Measurements from ENCODE around the gene IL1RL1.

IL1RL1 gene

DNA sequence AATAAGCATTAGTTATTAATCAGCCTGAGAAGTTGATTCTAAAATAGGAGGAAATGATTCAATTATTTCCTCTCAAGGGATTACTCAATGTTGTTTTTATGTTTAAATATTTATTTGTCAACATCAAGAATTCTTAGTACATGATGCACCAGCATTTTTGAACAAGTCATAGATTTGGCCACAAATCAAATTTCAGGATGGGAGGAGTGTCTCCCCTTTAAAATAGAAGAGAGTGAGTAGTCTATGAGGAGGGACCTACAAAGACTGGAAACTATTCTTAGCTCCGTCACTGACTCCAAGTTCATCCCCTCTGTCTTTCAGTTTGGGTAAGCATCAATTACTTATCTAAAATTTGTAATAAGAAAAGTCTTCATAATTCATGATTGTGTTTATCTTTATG lies 25.6 kb downstream of the IL1RL1 start:
- DNase-seq (ENCODE audit: low read depth) = no peak

DNA sequence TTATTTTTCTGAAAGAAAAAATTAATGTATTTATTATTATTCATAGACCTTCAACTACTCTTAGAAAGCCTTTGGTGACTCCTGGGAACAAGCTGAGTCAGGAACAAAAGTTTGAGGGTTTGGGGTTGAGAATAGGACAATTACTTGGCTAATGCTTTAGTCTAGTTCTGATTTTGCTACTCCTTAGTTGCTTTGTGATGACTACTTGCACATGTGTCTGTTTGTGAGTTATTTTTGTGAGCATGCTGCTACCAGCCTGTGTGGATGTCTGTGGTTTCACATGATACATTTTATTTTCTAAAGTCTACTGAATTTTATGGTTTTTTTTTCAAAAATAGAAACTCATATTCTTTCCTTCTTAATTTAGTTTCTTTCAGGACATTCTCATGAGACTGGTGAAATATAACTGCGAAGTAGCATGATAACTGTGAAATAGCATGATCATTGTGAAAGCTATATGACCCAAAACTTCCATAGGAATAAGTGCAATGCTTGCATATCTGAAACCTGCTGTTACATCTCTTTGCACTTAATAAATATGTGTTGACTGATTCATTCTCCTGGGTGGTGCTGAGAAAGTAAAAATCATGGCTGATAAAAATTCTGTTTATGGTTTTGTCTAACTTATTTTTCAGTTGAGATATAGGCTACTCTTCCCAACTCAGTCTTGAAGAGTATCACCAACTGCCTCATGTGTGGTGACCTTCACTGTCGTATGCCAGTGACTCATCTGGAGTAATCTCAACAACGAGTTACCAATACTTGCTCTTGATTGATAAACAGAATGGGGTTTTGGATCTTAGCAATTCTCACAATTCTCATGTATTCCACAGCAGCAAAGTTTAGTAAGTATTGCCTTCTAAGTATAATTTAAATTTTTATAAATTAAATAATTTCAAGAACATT lies 26.4 kb downstream of the IL1RL1 start:
- no peak for DNase-seq (ENCODE audit: low read depth)

DNA sequence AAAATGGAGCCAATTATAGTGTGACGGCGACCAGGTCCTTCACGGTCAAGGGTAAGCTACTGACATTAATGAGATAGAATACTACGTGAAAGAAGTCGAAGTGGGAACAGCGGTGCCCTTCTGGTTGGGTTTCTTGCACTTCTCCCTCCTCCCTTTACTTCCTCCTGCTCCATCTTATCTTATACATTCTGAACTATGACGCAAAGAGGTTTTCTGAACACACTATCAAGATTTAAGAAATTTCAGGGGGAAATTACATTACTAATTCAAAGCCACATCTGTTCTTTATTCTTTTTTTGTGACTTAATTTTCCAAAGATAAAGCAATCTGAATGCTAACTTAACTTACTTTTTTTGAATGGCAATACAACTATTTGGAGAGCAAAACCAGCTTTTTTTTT lies 29.4 kb downstream of the IL1RL1 start:
- DNase-seq (ENCODE audit: low read depth) = no peak

DNA sequence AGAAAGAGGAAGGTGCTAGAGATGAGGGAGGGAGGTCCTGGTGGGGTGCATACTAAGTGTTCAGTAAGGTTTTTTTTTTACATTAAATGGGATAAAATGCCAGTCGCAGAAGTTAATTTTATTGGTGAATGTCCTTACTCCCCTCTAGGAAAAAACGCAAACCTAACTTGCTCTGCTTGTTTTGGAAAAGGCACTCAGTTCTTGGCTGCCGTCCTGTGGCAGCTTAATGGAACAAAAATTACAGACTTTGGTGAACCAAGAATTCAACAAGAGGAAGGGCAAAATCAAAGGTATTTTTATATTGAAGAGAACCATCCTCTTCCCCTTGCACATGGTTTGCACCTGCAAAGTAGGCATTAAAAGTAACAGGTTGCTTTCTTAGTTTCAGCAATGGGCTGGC lies 31.5 kb downstream of the IL1RL1 start:
- DNase-seq (ENCODE audit: low read depth) = no peak

DNA sequence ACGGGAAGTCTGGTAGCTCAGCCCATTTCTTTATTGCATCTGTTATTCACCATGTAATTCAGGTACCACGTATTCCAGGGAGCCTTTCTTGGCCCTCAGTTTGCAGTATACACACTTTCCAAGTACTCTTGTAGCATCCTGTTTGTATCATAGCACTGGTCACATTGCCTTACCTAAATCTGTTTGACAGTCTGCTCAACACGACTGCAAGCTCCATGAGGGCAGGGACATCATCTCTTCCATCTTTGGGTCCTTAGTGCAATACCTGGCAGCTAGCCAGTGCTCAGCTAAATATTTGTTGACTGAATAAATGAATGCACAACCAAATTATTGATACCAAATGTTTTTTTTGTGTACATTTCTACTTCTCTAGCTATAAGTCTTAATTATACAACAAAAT lies 33.0 kb downstream of the IL1RL1 start:
- DNase-seq (ENCODE audit: low read depth) = no peak

DNA sequence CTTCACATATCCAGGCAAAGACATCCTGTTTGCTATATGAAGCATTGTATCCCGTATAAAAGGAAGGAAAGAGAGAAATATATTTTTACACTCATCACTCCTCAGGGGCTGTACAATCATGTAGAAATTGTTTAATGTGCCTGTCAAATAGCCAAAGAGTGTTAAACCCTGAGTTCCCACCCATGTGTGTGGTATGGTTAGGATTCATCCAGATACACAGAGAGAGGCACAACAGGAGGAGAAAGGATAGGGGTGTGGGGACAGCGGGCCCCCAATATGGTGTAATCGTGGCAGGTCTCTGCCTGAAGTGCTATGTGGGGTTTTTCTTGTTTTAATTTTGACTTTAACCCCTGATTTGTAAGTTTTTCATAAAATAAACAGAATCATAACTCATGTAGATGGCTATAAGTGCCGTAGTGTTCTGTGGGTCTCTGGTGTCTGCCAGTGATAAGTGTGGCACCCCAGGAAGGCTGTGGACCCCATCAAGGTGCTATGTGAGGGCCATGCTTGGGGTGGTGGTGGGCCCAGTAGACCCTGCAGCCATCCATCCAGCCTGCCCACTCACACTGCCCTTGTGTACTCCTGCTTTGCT lies 34.1 kb downstream of the IL1RL1 start:
- no peak for DNase-seq (ENCODE audit: low read depth)

DNA sequence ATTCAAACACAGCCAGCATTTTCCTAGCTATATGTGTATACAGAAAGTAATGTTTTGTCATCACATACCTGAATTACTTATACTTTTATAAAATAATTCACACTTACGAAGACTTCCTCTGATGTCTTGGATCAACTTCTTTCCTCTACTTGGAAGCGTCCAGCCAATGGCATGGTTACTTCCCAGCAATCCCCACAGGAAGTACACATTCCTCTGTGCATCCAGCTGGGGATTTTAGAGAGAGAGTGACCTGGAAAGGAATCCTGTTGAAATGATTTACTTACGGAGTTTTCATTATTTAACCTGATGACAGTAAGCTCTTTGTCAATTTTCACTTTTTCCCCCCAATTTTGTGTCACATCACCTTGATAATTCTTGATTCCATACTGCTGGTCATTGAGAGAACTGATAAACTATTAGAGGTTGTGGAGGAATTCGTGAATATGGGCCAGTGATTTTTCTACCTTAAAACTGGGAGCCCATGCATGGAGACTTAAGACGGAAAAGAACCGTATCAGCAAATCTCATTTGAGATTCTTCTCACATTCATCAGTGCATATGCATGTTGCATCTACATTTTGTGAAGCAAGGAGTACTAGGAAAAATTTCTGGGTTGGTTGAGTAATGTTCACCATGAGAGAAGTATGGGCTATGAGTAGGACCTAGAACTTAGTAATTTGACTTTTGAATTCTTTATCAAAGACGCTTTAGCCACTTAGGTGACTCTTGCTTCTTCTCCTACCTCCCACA lies 35.2 kb downstream of the IL1RL1 start:
- no peak for DNase-seq (ENCODE audit: low read depth)

DNA sequence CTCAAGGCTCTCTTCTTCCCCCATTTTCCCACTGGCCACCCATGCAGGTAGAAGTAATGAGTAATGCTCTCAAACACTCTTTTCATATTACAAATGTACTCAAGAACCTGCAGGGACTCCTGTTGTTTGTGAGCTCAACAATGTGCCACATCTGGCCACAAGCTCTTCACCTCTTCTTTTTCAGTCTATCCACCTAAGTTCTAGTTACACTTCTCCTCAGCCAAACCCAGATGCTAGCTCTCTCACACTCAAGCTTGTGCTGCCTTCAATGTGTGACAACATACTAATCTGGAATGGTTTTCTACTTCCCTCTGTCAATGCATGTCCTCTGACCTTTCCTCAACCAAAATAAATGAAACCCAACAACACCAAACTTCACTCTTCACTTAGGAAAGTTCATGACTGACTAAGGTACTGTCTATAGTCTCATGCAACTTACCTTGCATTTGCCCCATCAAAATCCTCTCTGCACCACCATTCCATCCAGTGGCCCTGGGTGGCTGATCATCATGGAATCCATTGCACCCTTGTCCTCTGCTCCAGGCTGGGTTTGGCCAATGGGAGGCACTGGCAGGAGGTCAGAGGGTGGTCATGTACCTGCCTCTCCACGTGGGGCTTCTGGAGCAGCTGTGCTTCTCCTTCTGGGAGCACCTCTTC lies 38.9 kb downstream of the IL1RL1 start:
- DNase-seq (ENCODE audit: low read depth) = no peak

DNA sequence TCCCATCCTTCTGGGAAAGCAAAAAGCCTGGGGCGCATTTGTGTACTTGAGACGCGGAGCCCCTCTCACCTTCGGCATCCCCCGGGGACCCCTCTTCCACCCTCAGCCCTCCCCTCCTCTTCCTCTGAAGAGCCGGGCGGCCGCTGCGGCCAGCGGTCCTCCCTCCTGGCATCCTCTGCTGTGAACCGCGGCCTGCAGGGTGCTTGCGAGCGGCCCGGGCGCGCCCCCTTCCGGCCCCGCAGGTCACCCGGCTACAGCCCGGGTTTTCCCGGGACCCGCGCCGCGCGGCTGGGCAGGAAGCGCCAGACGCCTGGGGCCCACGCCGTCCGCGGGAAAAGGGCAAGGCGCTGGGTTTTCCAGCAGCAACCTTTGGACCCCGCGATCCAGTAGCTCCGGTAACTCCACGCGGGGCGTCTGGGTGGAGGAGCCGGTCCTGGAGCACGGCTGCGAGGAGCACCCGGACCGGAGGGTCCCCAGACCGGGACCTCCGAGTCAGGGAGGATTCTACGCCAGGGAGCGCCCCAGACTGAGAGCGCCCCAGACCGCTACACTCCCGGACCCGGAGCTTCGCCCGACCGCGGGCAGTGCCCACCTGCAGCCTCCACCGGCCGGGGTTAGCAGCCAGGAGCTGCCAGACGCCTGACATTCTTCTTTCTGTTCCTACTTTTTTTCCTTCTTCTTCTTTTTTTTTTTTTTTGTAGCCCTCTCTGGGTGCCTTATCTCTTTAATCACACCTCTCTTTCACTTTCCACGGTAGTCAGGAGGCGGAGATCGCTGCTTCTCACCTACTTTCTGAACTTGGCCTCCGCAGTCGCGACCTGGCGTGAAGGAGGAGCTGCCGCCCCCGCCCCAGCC lies 44.4 kb downstream of the IL1RL1 start, which contains the start of gene IL18R1:
IL18R1 (plus strand) TSS at position 271 of the 855 bp plus-strand sequence. CDS start 6,865 bp downstream, outside the sequence.
- DNase-seq (ENCODE audit: low read depth) = peak; percentile 62

DNA sequence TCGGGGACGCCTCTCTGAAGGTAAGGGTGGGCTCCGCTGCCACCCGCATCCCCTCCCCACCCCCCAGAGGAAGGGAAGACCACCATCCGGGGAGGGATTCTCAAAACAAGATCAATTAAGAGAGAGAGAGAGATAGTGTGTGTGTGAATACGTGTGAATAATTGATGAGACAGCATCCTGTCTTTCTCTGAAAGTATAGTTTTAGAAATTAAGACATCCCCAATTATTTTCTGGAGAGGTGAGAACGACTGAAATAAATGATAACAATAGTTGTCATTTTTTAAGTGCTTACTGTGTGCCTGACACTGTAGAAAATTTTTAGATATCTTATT lies 45.0 kb downstream of the IL1RL1 start:
- no peak for DNase-seq (ENCODE audit: low read depth)

DNA sequence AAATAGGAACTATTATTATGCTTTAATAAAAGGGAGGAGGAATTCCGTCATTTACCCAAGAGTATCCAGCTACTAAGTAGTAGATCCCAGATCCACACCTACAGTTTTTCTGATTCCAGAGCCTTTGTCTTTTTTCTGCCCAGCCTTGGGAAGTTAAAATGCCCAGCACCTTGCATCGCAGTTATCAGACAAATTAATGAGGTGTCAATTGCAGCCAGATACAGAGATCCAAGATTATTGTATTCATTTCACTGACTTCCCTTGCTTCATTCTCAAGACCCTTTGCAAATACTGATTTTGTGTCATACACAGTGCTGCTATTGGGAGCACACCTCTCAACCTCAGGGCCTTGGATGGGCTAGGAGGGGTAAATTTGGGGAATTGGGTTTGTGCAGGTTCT lies 45.4 kb downstream of the IL1RL1 start:
- DNase-seq (ENCODE audit: low read depth) = no peak

DNA sequence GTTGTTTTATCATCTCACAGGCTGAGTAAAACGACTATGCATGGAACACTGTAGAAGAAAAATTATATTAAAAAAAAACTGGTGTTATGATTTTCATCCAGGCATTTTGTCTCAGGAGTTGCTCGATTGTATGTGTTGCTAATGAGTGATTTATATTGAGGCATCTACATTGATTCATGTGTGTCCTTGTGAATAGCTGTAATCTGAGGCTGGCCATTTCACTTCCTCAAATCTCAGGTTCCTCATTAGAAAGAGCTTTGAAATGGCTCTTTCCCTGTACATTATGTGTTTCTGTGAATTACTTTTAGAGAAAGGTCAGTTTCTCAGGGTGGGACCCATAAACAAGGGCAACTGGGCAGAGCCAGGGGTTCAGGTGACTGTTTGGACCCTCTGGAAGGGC lies 46.6 kb downstream of the IL1RL1 start:
- DNase-seq (ENCODE audit: low read depth) = no peak

DNA sequence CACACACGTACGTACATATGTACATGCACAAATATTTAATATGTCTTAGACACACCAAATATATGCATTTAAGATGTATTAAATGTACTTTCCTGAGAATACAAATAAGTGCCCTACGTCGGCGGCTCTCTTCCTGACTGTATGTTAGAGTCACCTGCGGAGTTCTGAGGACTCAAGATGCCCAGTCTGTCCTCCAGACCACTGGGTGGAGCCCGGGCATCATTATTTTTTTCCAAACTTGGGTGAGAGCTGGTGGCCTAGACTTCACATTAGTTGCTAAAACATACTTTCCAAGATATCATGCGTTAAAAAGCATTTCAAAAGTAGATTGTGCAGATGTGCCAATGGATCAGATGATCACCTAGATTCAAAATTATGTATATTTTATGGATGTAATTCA lies 47.1 kb downstream of the IL1RL1 start:
- DNase-seq (ENCODE audit: low read depth) = no peak

DNA sequence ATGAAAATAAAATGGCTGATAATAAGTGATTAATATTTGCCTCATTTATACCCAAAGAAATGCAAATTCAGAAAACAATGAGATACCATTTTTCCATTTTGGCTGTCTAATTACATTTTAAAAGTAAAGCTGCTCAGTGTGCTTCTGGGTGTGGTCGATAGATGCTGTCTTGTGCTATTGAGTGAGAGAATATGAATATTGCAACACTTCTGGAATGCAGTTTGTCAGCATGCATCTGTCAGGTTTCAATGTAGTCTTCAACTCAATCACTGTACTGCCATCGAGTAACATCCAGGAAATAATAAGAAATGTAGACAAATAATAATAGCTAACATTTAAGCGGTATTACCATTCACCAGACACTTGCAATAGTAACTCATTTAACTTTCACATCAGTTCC lies 48.2 kb downstream of the IL1RL1 start:
- DNase-seq (ENCODE audit: low read depth) = no peak

DNA sequence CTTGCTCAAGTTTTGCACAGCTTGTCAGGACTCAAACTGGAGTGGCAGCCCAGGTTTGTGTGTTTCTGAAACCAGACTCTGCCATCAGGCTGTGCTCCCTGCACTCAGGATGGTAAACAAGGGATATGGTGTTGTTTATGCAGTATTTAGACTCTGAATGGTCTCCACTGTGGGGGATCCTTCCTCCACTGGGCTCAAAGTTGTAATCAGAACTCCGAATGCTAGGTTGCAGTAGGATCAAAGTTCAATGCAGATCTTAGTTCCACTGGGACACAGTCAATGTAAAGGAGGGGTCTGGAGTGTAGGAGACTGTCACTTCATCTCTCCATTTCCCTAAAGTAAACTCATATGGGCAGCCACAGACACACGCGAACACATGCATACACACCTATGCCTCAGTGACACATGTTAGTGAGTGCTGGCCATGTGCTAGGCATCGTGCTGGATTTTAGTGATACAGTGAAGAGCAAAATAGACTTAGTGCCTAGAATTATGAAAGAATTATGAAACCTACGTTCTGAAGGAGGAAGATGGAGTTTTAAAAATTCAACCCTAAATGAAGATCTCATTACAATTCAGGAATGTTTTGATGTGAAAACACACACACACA lies 50.4 kb downstream of the IL1RL1 start:
- no peak for DNase-seq (ENCODE audit: low read depth)

DNA sequence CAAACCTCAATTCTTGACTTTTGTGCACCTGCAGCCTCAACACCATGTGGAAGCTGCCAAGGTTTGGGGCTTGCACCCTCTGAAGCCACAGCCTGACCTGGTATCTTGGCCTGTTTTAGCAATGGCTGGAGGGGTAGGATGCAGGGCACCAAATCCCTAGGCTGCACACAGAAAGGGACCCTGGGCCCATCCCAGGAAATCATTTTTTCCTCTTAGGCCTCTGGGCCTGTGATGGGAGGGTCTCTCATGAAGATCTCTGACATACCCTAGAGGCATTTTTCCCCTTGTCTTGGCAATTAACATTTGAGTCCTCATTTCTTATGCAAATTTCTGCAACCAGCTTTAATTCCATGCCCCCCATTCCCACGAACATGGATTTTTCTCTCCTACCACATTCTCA lies 54.4 kb downstream of the IL1RL1 start:
- no peak for DNase-seq (ENCODE audit: low read depth)

DNA sequence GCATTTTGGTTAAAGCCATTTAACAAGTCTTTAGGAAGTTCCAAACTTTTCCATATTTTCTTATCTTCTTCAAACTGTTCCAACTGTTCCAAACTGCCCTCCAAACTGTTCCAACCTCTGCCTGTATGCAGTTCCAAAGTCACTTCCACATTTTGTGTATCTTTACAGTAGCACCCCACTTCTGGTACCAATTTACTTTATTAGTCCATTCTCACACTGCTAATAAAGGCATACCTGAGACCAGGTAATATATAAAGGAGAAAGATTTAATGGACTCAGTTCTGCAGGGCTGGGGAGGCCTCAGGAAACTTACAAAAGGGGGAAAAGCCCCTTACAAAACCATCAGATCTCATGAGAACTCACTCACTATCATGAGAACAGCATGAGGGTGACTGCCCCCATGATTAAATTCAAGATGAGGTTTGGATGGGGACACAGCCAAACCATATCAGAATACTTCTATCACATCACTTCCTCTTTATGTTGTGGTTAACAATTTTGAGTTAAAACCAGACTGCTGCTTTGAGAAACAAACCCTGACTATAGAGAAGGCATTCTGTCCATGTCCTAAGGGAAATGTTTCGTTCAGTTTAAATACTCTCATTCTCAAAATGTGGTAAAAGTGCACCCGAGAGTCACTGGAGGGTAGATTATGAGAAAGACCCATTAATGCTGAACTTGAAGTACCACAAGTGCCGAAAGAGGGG lies 55.2 kb downstream of the IL1RL1 start:
- DNase-seq (ENCODE audit: low read depth) = no peak

DNA sequence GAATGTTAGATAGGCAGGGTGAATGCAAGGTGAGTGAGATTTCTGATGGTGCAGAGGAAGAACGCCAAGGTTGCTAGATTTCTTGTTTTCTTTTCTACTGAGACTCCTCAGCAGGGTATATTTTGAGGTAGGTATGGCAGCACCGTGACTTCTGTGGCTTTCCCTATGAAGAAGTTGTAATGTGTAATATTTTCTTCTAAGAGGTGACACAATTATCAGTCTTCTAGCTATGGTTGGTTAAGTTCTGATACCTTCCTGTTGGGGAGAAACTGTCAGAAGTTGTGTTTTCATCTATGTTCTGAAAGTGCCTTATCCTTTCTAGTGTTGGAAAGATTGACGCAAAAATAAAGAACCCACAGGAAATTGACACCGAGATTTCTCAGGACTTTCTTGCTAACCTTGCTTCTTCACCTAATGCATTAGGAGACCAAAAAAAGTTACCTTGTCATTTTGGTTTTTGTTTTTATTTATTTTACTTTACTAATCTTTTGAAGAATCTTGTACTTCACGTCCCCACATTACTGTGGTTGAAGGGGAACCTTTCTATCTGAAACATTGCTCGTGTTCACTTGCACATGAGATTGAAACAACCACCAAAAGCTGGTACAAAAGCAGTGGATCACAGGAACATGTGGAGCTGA lies 56.1 kb downstream of the IL1RL1 start:
- no peak for DNase-seq (ENCODE audit: low read depth)

DNA sequence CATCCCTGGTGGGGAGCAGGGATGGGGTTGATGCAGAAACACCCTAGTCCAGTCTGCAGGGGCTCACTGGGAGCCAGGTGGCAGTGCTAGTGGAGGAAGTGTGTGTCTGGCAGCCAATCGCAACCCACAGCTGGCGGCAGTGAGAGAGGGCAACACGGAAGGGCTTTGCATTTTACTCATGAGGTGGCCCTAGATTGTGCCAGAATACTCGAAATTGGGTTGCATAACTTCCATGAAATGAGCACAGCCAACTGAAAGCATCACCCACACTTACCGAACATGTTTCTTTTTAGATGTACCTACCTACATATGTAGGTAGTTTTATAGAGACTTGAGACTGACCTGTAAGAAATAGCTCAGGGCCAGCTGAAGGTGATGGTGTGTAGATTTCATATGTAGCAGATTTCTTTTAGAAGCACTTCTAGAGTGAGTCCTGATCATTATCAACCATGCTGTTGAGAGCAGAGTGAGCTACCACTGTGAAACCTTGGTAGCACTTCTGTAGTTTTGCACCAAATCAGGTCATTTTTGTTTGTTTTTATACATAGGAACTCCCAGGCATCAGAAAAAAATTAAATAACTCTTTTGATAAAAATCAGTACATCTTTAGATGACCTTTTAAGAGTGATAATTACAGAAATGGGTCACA lies 57.2 kb downstream of the IL1RL1 start:
- DNase-seq (ENCODE audit: low read depth) = peak; percentile 16

Measured in stimulated activated CD8-positive, alpha-beta memory T cell treated with anti-CD3 and anti-CD28 coated beads, Interleukin-12 subunit alpha, Interleukin-12 subunit beta, amount 100 ng/mL, for 4 hours (primary cell).